Kidney (tissue), 14 donors: ENCODE data around the gene WDR13. TPM values are rescaled to one million over a fixed set of nuclear protein-coding genes. Genes with fewer than 3 reads are reported as not detected.

Experiments
- DNase-seq, 5 donors: peaks; one replicate each; pipeline ENCODE4 v3.0.0-alpha.2; 2013 to 2020
- FAIRE-seq: peaks from 2 replicates; lab custom pipeline; 2012; peaks lifted over from hg19 to GRCh38; lab: Jason Lieb, UNC
- H3K27ac ChIP-seq, 2 donors: one replicate each; pipeline ENCODE4 v1.7.0; 2013; ENCODE audit warnings: low read depth in 2 of 2, low read length in 2 of 2, inconsistent platforms in 1 of 2
- H3K27me3 ChIP-seq: one replicate; pipeline ENCODE4 v1.7.1; 2013; ENCODE audit warnings: low read length, inconsistent platforms; ENCODE audit not compliant: control insufficient read depth, insufficient read depth
- H3K36me3 ChIP-seq, 3 donors: one replicate each; pipeline versions ENCODE4 v1.7.0 to v1.7.1; 2013; ENCODE audit warnings: low read length in 3 of 3, control low read depth in 1 of 3, inconsistent platforms in 1 of 3; ENCODE audit not compliant: insufficient read depth in 3 of 3, control insufficient read depth in 2 of 3
- H3K4me1 ChIP-seq, 3 donors: one replicate each; pipeline versions ENCODE4 v1.7.0 to v1.7.1; 2013; ENCODE audit warnings: low read length in 3 of 3, inconsistent platforms in 1 of 3, low read depth in 1 of 3; ENCODE audit not compliant: control insufficient read depth in 2 of 3, insufficient read depth in 2 of 3
- H3K4me3 ChIP-seq, 3 donors: one replicate each; pipeline versions ENCODE4 v1.7.0 to v1.8.1; 2013; ENCODE audit warnings: low read length in 3 of 3, control low read depth in 1 of 3, inconsistent platforms in 1 of 3
- H3K9ac ChIP-seq, 3 donors: one replicate each; pipeline versions ENCODE4 v1.7.0 to v1.7.1; 2013; ENCODE audit warnings: low read length in 3 of 3, control low read depth in 1 of 3, inconsistent platforms in 1 of 3
- H3K9me3 ChIP-seq, 3 donors: one replicate each; pipeline versions ENCODE4 v1.7.0 to v1.7.1; 2013; ENCODE audit warnings: low read length in 3 of 3, control low read depth in 1 of 3, inconsistent platforms in 1 of 3; ENCODE audit not compliant: control insufficient read depth in 2 of 3, insufficient read depth in 1 of 3
- intact Hi-C: fragments of 100-400 bp; cut with DNase I; formaldehyde crosslinking; loops from one replicate; pipeline ENCODE4 v1.11.1; 2022
- polyA plus RNA-seq: library from polyadenylated mRNA; stranded (reverse); fragments of 350-450 nt; fragmentation: Illumina TruSeq; extraction: RNeasy Lipid Tissue Mini Kit (QIAGEN cat#74804); gene quantifications from one replicate; pipeline ENCODE4 v1.2.3, GENCODE V29; 2014; ENCODE audit warnings: low read depth, low replicate concordance; ENCODE audit not compliant: insufficient read depth
- total RNA-seq: library from RNA; stranded (reverse); fragmentation: NEBNext Ultra II Directional; extraction: Animal tissue kit (Norgen Biotek cat#: 25700); gene quantifications from one replicate; pipeline ENCODE4 v1.2.1, GENCODE V29; 2021
- TF ChIP-seq, protein P1 (sequence below): IDR thresholded peaks from 3 replicates; pipeline ENCODE4 v1.5.1; 2012; ENCODE audit warnings: mild to moderate bottlenecking, moderate library complexity, borderline replicate concordance; ENCODE audit not compliant: insufficient read depth; ENCODE audit errors: extremely low read depth
- donor health status: control.
- donor health status: control.
- donor health status: control.
- donor health status: control.
- donor health status: control.
- donor health status: DM: yes; HTN: yes; CAD: no.
- donor health status: Normal renal cell carcinoma (clear cell type).

The WDR13 gene
- total and polyA plus RNA-seq, 2 donors from 2014 or later, result 177 to 201 TPM

- TF ChIP-seq, protein P1, sequence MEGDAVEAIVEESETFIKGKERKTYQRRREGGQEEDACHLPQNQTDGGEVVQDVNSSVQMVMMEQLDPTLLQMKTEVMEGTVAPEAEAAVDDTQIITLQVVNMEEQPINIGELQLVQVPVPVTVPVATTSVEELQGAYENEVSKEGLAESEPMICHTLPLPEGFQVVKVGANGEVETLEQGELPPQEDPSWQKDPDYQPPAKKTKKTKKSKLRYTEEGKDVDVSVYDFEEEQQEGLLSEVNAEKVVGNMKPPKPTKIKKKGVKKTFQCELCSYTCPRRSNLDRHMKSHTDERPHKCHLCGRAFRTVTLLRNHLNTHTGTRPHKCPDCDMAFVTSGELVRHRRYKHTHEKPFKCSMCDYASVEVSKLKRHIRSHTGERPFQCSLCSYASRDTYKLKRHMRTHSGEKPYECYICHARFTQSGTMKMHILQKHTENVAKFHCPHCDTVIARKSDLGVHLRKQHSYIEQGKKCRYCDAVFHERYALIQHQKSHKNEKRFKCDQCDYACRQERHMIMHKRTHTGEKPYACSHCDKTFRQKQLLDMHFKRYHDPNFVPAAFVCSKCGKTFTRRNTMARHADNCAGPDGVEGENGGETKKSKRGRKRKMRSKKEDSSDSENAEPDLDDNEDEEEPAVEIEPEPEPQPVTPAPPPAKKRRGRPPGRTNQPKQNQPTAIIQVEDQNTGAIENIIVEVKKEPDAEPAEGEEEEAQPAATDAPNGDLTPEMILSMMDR, result no peak
- Histone ChIP-seq H3K27ac (no peak overlapping the region), H3K36me3 (peaks cover 0 to 19% (median 18%) of the 10 kb centered on the region in 3 donors), H3K9ac (no peak overlapping the region), H3K4me3 (no peak overlapping the region), H3K4me1 (peaks cover 0 to 4% (median 0%) of the 10 kb centered on the region in 3 donors), H3K9me3 (no peaks in the 10 kb centered on the region), H3K27me3 (no peaks in the 10 kb centered on the region)
- FAIRE-seq, result no peak
- intact Hi-C loops, result no loop called here
- DNase-seq, result no peak
Observed at GRCh38 chrX:48600226-48600625, 2.9 kb downstream of the WDR13 start.

DNA sequence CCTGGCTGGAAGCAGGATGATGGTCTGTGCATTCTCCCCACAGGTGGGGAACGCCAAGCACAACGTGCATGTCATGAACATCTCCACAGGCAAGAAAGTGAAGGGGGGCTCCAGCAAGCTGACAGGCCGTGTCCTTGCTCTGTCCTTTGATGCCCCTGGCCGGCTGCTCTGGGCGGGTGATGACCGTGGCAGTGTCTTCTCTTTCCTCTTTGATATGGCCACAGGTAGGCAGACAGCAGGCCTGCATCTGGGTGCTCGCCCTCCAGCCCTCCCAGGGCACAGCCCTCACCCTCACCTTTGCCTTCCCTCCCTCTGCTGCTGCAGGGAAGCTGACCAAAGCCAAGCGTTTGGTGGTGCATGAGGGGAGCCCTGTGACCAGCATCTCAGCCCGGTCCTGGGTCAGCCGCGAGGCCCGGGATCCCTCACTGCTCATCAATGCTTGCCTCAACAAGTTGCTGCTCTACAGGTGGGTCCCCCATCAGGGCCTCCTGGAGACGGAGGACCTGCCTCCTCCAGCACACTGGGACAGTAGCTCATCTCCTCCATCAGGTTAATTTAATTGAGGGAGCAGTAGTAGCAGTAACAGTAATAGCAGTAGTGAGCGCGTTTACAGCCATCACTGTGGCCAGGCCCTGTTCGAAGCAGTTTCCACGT is 4.6 kb downstream of the WDR13 start:
- Histone ChIP-seq H3K27me3 (no peaks in the 10 kb centered on the region), H3K9ac (no peak overlapping the region), H3K4me3 (no peak overlapping the region), H3K4me1 (peaks cover 0 to 4% (median 0%) of the 10 kb centered on the region in 3 donors), H3K9me3 (no peaks in the 10 kb centered on the region), H3K27ac (no peak overlapping the region), H3K36me3 (peaks cover 0 to 19% (median 18%) of the 10 kb centered on the region in 3 donors)
- intact Hi-C loops, result no loop called here
- TF ChIP-seq, protein P1, result no peak
- FAIRE-seq, result no peak
- no peak for DNase-seq

- H3K36me3 ChIP-seq, result peaks cover 0 to 13% (median 10%) of the 10 kb centered on the region in 3 donors
- DNase-seq (no peak), FAIRE-seq (no peak)
- TF ChIP-seq, protein P1, result no peak
- H3K9ac ChIP-seq, result no peak overlapping the region
- no peak overlapping the region for H3K4me3 ChIP-seq
- no peak overlapping the region for H3K27ac ChIP-seq
- intact Hi-C loops, result no loop called here
- no peaks in the 10 kb centered on the region for H3K4me1 ChIP-seq
- H3K27me3 ChIP-seq, result no peaks in the 10 kb centered on the region
- H3K9me3 ChIP-seq, result no peaks in the 10 kb centered on the region
Observed at GRCh38 chrX:48604701-48605100, 7.4 kb downstream of the WDR13 start.
